ENCODE measurements around the gene FSIP1.

DNA sequence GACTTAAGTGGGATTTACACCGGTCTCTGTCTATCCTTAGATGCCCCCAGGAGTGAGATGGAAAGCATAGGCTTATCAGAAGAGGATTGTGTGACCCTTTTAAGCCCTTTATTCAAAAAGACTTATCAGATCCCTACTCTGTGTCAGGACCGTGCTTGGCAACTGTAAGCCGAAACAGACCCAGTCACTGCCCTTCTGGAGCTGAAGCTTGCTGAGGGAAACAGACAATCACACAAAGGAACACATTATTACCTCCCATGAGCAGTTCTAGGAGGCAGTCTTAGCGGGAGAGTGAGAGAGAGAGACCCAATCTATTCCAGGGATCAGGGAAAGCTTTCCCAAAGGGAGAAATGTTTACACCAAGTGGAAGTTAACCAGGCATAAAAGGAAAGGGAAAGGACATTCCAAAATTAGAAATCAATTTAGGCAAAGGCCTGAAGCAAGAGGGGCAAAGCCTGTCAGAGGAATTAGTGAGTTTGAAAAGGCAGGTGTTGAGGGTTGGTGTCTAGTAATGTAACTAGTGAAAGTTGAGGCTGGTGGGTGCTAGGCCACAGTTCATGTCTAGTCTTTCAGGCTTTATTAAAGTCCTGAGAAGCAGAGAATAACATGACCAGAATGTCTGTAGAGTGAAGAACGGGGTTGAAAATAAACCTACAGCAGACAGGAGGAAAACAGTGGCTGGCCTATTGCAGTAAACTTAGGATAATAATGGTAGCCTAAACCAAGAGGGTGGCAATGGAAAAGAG, 115.1 kb downstream of the FSIP1 start:
- TF ChIP-seq EP300 (IDR thresholded peaks at IDR 0.05) (no peak), POLR2A (IDR thresholded peaks at IDR 0.05) (no peak), POLR2AphosphoS5 (IDR thresholded peaks at IDR 0.05) (no peak)
- TF ChIP-seq, protein P1, sequence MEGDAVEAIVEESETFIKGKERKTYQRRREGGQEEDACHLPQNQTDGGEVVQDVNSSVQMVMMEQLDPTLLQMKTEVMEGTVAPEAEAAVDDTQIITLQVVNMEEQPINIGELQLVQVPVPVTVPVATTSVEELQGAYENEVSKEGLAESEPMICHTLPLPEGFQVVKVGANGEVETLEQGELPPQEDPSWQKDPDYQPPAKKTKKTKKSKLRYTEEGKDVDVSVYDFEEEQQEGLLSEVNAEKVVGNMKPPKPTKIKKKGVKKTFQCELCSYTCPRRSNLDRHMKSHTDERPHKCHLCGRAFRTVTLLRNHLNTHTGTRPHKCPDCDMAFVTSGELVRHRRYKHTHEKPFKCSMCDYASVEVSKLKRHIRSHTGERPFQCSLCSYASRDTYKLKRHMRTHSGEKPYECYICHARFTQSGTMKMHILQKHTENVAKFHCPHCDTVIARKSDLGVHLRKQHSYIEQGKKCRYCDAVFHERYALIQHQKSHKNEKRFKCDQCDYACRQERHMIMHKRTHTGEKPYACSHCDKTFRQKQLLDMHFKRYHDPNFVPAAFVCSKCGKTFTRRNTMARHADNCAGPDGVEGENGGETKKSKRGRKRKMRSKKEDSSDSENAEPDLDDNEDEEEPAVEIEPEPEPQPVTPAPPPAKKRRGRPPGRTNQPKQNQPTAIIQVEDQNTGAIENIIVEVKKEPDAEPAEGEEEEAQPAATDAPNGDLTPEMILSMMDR (IDR thresholded peaks at IDR 0.05), result no peak

Measured in upper lobe of left lung (tissue), 4 donors.